ENCODE measurements around the gene CNGA3.

The CNGA3 gene

DNA sequence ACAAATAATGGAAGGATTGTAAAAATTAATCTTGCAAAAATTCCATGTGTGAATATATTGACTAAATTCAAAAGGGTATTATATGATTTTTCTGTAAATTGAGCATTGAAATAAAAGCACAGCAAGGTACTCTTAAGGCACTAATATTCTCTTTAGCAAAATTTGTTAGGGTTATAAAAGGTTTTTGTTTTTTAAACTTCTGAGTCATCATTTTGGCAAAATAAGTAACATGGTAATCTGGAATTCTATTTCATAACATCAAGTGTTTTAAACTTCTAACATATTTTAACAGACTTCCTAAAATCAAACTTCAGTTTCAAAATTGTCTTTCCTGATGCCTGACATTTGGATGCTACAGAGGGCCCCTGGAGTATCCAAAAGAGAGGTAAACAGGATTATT, 85.9 kb downstream of the CNGA3 start:
- TF ChIP-seq, protein P1, sequence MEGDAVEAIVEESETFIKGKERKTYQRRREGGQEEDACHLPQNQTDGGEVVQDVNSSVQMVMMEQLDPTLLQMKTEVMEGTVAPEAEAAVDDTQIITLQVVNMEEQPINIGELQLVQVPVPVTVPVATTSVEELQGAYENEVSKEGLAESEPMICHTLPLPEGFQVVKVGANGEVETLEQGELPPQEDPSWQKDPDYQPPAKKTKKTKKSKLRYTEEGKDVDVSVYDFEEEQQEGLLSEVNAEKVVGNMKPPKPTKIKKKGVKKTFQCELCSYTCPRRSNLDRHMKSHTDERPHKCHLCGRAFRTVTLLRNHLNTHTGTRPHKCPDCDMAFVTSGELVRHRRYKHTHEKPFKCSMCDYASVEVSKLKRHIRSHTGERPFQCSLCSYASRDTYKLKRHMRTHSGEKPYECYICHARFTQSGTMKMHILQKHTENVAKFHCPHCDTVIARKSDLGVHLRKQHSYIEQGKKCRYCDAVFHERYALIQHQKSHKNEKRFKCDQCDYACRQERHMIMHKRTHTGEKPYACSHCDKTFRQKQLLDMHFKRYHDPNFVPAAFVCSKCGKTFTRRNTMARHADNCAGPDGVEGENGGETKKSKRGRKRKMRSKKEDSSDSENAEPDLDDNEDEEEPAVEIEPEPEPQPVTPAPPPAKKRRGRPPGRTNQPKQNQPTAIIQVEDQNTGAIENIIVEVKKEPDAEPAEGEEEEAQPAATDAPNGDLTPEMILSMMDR (IDR thresholded peaks at IDR 0.05), result no peak

DNA sequence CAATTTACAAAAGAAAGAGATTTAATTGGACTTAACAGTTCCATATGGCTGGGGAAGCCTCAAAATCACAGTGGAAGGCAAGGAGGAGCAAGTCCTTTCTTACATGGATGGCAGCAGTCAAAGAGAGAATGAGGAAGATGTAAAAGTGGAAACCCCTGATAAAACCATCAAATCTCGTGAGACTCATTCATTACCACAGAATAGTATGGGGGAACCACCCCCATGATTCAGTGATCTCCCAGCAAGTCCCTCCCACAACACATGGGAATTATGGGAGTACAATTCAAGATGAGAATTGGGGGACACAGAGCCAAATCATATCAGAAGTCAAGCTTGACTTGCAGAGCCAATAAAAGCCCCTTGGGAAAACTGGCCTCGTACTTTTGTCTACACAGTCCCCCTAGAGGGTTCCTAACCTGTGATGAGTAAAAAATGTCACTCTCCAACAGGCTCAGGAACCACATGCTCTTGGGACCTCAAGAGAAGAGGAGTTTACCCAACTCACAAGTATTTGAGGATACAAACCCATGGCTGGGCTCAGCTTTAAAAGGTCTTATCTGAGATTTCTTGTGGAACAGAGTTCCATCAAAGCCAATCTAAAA, 87.2 kb downstream of the CNGA3 start:
- TF ChIP-seq, protein P1 (IDR thresholded peaks at IDR 0.05), result no peak

DNA sequence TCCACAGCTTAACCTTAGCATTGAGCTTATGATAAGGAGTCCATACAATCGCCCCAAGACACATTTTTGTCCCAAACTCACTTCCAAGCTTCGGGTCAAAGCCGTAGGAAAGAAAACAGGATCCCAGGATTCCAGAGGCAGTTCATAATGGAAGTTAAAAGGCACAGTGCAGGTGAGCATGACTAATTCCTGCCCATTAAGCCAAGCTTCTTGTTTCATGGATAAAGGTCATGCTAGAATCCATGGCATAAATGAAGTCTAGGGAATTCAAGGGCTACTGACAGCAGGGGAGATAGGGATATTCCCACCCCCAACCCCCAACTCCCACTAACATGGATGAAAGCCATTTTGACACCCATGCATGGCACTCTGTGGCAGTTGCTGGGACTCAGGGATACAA, 88.2 kb downstream of the CNGA3 start:
- TF ChIP-seq, protein P1 (IDR thresholded peaks at IDR 0.05), result no peak

DNA sequence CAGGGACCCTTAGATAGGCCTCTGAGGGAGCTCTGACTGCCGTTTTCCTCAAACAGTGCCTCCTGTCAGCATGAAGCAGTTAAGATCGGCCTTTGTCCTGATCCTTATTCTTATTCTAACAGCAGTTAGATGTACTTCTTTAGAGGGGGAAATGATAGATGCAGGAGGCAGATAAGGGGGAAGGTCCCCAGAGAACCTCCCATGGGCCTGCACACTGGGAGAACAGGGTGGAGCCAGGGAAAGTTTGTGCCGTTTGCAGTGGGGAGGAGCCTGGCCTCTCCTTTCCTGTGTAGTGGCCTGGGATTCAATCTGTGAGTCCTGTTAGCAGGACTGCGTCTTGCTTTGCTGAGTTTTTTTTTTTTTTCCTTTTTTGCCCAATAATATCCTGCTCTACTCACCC, 90.5 kb downstream of the CNGA3 start:
- TF ChIP-seq, protein P1 (IDR thresholded peaks at IDR 0.05), result no peak

DNA sequence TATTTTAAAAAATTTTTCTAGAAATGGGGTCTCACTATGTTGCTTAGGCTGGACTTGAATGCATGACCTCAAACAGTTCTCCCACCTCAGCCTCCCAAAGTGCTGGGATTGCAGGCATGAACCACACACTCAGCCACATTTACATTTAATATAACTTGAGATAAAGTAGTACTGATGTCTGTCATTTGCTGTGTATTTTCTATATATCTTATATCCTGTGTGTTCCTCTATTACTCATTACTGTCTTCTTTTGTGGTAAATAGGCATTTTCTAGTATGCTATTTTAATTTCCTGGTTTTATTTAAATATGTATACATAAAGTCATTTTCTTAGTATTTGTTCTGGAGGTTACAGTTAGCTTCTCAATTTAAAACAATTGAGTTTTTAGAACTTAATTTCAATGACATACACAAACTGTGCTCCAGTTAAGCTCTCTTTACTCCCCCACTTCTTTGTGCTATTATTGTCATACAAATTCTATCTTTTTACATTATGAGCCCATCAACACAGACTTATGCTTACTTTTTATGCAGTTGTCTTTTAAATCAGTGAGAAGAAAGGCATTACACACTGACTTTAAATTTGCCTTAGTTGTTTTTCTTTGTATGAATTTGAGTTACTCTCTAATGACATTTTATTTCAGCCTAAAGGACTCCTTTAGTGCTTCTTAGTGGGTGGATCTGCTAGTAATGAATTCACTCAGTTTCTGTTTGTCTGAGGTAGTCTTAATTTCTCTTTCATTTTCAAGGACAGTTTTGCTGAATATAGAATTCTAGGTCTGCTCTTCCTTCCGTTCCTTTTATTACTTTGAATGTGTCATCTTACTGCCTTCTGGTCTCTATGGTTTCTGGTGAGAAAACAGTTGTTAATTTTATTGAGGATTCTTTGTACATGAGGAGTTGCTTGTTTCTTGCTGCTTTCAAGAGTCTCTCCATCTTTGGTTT, 92.2 kb downstream of the CNGA3 start:
- TF ChIP-seq, protein P1 (IDR thresholded peaks at IDR 0.05), result no peak

DNA sequence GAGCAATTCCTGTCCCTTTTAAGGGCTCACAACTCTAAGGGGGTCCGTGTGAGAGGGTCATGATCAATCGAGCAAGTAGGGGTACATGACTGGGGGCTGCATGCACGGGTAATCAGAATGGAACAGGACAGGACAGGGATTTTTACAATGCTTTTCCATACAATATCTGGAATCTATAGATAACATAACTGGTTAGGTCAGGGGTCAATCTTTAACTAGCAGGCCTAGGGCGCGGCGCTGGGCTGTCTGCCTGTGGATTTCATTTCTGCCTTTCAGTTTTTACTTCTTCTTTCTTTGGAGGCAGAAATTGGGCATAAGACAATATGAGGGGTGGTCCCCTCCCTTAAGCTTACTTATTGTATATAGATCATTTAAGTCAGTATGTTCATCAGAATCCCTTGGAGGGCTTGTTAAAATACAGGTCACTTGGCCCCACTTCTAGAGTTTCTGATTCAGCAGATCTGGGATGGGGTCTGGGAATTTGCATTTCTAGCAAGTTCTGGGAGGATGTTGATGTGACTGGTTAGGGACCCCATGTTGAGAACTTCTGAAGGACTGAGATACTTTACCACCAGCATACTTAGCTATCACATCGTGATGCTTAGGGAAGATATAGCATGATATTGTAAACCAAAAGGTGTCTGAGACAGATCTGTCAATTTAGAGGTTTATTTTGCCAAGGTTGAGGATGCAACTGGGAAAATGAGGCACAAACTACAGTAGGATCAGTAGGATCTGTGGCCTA, 95.6 kb downstream of the CNGA3 start:
- TF ChIP-seq, protein P1 (IDR thresholded peaks at IDR 0.05), result no peak

DNA sequence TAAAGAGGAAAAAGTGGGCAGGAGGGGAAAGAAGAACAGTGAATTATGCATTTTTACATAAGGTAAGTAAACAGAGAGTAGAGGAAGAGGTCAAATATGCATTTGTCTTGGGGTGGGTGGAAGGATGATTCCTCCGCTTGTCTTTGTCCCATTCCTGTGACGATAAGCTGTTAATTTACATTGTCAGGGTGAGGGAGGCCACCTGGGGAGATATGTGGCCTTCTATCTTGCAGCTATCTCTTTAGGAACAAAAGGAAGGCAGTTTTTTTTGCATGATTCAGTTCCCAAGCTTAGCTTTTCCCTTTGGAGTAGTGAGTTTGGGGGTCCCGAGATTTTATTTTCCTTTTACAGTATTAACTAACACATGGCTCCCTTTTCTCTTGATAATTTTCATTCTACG, 96.2 kb downstream of the CNGA3 start:
- TF ChIP-seq, protein P1 (IDR thresholded peaks at IDR 0.05), result no peak

Measured in LNCAP (cell line).